Calu3 (cell line): ENCODE data around the gene SIM1. TPM values are rescaled to one million over a fixed set of nuclear protein-coding genes. Genes with fewer than 3 reads are reported as not detected.

Experiments used
- BruUV-seq: library from RNA; stranded (reverse); fragments of 400-500 nt; replicated peaks from 2 replicates; lab custom pipeline; 2021; lab: Mats Ljungman, UMichigan
- CTCF ChIA-PET: fragments of 300-600 bp; sonication (Branson Sonifier 250); formaldehyde crosslinking; loops from one replicate; lab custom pipeline; 2022; ENCODE audit warnings: antibody characterized with exemption; lab: Charles Lee
- DNase-seq: peaks from one replicate; pipeline ENCODE4 v3.0.0; 2022
- H3K27ac Mint-ChIP-seq: one replicate; pipeline ENCODE4 v1.8.0; 2022; ENCODE audit warnings: mixed read lengths; ENCODE audit not compliant: unreplicated experiment
- H3K27me3 Mint-ChIP-seq: one replicate; pipeline ENCODE4 v1.8.0; 2022; ENCODE audit warnings: mixed read lengths; ENCODE audit not compliant: unreplicated experiment
- H3K36me3 Mint-ChIP-seq: one replicate; pipeline ENCODE4 v1.8.0; 2022; ENCODE audit warnings: mild to moderate bottlenecking, moderate library complexity, mixed read lengths; ENCODE audit not compliant: insufficient read depth, unreplicated experiment
- H3K4me1 Mint-ChIP-seq: one replicate; pipeline ENCODE4 v1.8.0; 2022; ENCODE audit warnings: mild to moderate bottlenecking, low read depth, mixed read lengths; ENCODE audit not compliant: unreplicated experiment
- H3K4me3 Mint-ChIP-seq: one replicate; pipeline ENCODE4 v1.8.0; 2022; ENCODE audit warnings: mild to moderate bottlenecking, low read depth, moderate library complexity, mixed read lengths; ENCODE audit not compliant: unreplicated experiment
- H3K9me3 Mint-ChIP-seq: one replicate; pipeline ENCODE4 v1.8.0; 2022; ENCODE audit warnings: low read depth, mixed read lengths; ENCODE audit not compliant: unreplicated experiment
- CTCF ChIP-seq: fragments of 200-600 bp; IDR thresholded peaks from one replicate; pipeline ENCODE4 v1.8.0; 2022; ENCODE audit warnings: antibody characterized with exemption; ENCODE audit not compliant: unreplicated experiment
- intact Hi-C: fragments of 100-400 bp; cut with micrococcal nuclease; formaldehyde crosslinking; loops from one replicate; pipeline ENCODE4 v1.10.0; 2022; ENCODE audit not compliant: unreplicated experiment
- total RNA-seq: library from RNA; stranded (reverse); gene quantifications from 2 replicates; pipeline ENCODE4 v1.2.3, GENCODE V29; 2022

The SIM1 gene
- total RNA-seq, 1 experiment from 2014 or later = not detected

- no peak overlapping the region for H3K4me3 Mint-ChIP-seq
- no peaks in the 10 kb centered on the region for H3K9me3 Mint-ChIP-seq
- no peaks in the 10 kb centered on the region for H3K27me3 Mint-ChIP-seq
- intact Hi-C loops = no loop called here
- H3K36me3 Mint-ChIP-seq = no peaks in the 10 kb centered on the region
- CTCF ChIA-PET = no interaction called here
- H3K4me1 Mint-ChIP-seq = peaks cover 9% of the 10 kb centered on the region
- BruUV-seq = no TSS peak
- no peak for TF ChIP-seq CTCF
- no peak overlapping the region for H3K27ac Mint-ChIP-seq
- no peak for DNase-seq
Observed at GRCh38 chr6:100353276-100354015, 111.3 kb downstream of the SIM1 start.

GRCh38 chr6:100350139-100350538, 114.6 kb downstream of the SIM1 start:
- H3K36me3 Mint-ChIP-seq = no peaks in the 10 kb centered on the region
- no peak for TF ChIP-seq CTCF
- H3K4me1 Mint-ChIP-seq = peaks cover 33% of the 10 kb centered on the region
- intact Hi-C loops = no loop called here
- no peak for DNase-seq
- no TSS peak for BruUV-seq
- no peak overlapping the region for H3K27ac Mint-ChIP-seq
- no peak overlapping the region for H3K4me3 Mint-ChIP-seq
- CTCF ChIA-PET = no interaction called here
- no peaks in the 10 kb centered on the region for H3K27me3 Mint-ChIP-seq
- H3K9me3 Mint-ChIP-seq = no peaks in the 10 kb centered on the region

GRCh38 chr6:100349366-100349765, 115.4 kb downstream of the SIM1 start:
- intact Hi-C loops = loop anchor here (10.0 kb wide), 1 partner anchor 205 kb away; no protein-coding TSS in a partner anchor
- TF ChIP-seq CTCF = no peak
- Mint-ChIP-seq H3K9me3 (no peaks in the 10 kb centered on the region), H3K4me1 (peaks cover 33% of the 10 kb centered on the region), H3K27ac (no peak overlapping the region), H3K27me3 (no peaks in the 10 kb centered on the region), H3K4me3 (no peak overlapping the region), H3K36me3 (no peaks in the 10 kb centered on the region)
- CTCF ChIA-PET = no interaction called here
- no peak for DNase-seq
- BruUV-seq = no TSS peak

GRCh38 chr6:100347901-100348550, 116.7 kb downstream of the SIM1 start:
- Mint-ChIP-seq H3K36me3 (no peaks in the 10 kb centered on the region), H3K4me1 (peaks cover 35% of the 10 kb centered on the region), H3K9me3 (no peaks in the 10 kb centered on the region), H3K4me3 (no peak overlapping the region), H3K27me3 (no peaks in the 10 kb centered on the region), H3K27ac (peak overlapping the region; percentile 54)
- DNase-seq = no peak
- CTCF ChIA-PET = interaction anchor here (1.2 kb wide), 1 partner anchor 28 kb away, joined by 3 read pairs; no protein-coding TSS in a partner anchor
- intact Hi-C loops = loop anchor here (10.0 kb wide), 1 partner anchor 207 kb away; no protein-coding TSS in a partner anchor
- BruUV-seq = no TSS peak
- TF ChIP-seq CTCF = no peak
